Activated CD4-positive, CD25-positive, alpha-beta regulatory T cell treated with anti-CD3 and anti-CD28 coated beads, Interleukin-2, amount 50 U/mL, for 16 hours (primary cell): Measurements from ENCODE around the gene TRIM65.
A peak's percentile ranks its signal among the peaks of the same experiment; 100 is the strongest.

ENCODE experiments used
- DNase-seq: peaks from one replicate; pipeline ENCODE4 v3.0.0-alpha.2; 2020; ENCODE audit warnings: low read depth, low spot score

Gene TRIM65

GRCh38 chr17:75917141-75917916, 20.6 kb upstream of the TRIM65 start:
- DNase-seq = no peak

- DNase-seq = no peak
These were observed 18.5 kb upstream of the TRIM65 start for GRCh38 chr17:75915268-75915667.

- DNase-seq = no peak
These were observed 18.0 kb upstream of the TRIM65 start for GRCh38 chr17:75914643-75915267.

DNA sequence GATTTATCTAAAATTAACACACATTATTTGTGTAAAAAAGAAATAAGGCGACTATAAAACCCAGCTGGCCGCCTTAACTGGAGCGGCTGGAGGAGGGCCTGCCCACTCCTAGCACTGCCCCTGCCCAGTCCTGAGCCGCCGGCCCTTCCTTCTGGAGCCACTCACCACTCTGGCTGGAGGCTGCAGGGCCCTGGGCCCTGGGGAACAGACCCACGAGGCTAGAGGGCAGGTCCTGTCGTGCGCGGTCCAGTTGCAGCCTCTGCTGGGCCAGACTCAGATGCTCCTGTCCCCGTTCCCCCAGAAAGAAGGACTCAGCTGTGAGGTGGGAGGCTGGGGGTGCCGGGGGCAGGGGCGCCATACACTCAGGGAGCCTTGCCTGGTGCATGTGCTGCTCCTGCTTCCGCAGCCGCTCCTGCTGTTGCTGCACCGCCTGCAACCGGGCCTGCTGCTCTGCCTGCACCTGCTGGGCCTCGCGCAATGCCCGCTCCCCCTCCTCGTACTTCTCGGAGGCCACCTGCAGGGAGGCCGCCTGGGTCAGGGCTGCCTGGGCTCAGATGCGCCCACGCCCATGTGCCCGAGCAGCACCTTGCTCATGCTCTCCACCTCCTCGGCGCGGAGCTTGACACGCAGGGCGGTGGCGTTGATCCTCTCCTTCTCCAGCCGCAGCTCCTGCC, 16.9 kb upstream of the TRIM65 start:
- no peak for DNase-seq

GRCh38 chr17:75910699-75911098, 13.9 kb upstream of the TRIM65 start:
- DNase-seq = no peak

- DNase-seq = no peak
These were observed 13.1 kb upstream of the TRIM65 start for GRCh38 chr17:75909812-75910274.

GRCh38 chr17:75909051-75909811, 12.5 kb upstream of the TRIM65 start:
- DNase-seq = no peak

DNA sequence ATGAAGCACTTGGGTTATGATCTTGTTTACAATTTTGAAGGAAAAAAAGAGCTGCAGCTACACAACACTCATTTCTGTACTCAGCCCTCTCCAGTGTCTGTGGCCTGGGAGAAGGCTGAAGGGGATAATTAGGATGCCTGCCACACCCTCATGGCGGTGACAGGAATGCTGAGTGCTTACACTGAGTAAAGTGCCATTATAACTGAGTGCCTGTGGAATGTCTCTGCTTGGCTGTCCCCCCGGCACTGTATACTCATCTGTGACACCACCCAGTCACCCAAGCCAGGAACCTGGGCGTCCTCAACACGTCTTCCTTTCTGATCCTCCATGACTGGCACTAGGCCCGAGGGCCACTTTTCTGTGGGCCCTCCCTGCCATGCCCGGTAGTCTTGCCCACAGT, 11.4 kb upstream of the TRIM65 start:
- no peak for DNase-seq

DNA sequence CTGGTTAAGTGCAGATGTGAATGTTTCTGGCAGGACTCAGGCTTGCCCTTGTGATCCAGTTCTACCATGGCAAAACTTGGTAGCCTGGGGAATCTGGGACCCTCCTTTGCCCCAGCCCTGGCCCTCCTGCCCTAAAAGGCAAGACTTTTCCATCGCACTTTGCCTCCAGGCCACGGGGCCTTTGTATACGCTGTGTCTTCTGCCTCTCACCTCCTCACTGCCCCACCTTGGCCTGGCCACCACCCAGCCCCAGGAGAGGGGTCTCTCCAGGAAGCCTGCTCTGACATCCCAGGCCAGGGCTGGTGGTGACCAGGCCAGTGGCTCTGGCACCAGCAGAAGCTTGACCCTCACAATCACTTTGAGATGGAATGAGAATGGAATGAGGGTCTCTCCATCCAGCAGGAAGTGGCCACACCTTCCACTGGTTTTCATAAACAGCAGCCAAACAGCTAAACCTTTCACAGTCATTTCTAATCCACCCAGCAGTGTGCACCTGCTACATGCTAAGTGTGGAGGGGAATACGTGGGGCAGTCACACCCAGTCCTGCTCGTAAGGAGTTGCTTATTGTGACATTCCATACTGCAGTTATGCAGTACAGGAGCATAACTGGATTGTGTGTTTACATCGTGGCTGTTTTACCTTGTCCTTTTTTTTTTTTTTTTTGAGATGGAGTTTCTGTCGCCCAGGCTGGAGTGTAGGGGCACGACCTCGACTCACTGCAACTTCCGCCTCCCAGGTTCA, 9.6 kb upstream of the TRIM65 start:
- no peak for DNase-seq

DNA sequence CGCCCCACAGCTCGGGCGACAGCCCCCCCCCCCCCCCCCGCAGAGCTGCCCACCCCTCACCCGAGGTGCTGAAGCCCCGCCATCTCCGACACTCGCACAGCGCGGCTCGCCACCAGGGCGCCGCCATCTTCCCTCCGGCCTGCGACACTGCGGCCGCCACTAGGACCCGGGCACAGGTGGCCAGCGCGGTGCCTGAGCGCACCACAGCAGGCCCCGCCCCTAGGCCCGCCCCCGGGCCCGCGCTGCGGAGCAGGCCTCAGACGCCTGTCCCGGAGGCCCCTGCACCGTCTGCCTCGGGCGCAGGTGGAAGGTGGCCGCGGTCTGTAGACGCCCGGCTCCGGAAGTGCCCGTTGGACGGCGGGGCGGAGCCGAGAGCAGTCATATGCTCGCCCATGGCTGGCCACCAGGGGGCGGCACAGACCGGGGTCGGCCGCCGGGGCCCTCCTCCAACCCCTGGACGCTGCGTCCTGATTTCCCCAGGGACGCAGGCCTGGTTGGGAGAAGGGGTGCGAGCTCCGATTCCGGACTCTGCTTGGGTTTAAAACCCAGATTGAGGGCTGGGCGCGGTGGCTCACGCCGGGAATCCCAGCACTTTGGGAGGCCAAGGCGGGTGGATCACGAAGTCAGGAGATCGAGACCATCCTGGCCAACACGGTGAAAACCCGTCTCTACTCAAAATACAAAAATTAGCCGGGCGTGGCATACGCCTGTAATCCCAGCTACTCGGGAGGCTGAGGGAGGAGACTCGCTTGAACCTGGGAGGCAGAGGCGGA, 8.2 kb upstream of the TRIM65 start, which contains the start of gene MRPL38:
Gene MRPL38 (minus strand): TSS at position 136 of the 773 bp plus-strand sequence. CDS start 9 bp downstream, at position 127.
- DNase-seq = peak; percentile 83

GRCh38 chr17:75902406-75902805, 5.7 kb upstream of the TRIM65 start:
- DNase-seq = no peak

DNA sequence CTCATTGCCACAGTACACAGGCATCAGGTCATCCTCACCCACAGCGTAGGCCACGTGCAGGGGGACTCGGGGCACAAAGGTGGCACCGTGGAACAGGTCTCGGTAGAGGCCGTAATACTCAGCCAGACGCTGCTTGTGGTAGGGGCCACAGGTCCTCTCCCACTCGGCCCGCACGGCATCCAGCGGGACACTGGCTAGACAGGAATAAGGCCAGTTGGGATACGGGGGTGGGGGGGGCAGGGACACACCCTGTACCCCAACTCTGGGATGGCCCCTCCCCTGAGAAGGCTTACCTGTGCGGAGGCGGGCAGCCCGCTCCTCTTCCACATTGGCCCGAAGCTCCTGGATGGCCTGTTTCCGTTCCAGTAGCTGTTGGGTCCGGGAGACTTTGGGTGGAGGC, 5.0 kb upstream of the TRIM65 start:
- DNase-seq = no peak

GRCh38 chr17:75900691-75901533, 4.2 kb upstream of the TRIM65 start:
- DNase-seq = no peak

GRCh38 chr17:75899767-75900468, 3.2 kb upstream of the TRIM65 start:
- no peak for DNase-seq

GRCh38 chr17:75899353-75899752, 2.6 kb upstream of the TRIM65 start:
- DNase-seq = no peak

DNA sequence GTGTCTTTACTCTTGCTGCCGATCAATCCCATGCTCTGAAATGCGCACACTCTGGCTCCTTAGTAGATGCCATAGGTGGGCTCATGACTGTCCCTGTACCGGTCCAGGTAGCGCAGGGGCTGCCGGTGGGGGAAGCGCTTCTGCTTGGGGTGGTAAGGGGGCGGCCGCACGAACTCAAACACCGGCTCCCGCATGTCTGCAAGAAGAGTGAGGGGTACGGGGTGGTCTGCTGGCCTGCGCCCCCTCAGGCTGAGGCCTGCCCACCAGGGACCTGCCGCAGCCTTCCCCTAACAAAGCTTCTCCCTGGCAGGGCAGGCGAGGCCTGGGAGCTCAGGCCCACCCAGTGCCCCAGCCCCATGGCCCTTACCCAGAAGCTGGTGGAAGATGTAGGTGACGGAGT, 2.0 kb upstream of the TRIM65 start:
- no peak for DNase-seq

DNA sequence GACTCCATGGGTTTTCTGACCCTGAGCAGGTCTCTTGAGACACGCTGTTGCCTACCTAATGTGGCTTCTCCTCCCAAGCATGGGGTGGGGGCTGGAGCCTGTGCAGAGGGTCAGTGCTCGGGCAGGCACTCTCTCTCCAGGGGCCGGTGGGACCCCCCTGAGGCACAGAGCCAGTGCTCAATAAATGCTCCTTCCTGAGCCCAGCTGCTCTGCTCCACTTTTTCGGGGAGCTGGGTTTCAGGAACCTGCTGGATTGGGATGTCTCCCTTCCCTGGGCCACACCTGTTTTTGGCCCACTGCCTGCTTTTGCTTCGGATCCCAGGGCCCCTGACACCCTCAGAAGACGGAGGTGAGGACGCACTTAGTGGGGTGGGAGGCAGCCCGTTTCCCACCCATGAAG, 1.3 kb upstream of the TRIM65 start:
- DNase-seq = no peak

DNA sequence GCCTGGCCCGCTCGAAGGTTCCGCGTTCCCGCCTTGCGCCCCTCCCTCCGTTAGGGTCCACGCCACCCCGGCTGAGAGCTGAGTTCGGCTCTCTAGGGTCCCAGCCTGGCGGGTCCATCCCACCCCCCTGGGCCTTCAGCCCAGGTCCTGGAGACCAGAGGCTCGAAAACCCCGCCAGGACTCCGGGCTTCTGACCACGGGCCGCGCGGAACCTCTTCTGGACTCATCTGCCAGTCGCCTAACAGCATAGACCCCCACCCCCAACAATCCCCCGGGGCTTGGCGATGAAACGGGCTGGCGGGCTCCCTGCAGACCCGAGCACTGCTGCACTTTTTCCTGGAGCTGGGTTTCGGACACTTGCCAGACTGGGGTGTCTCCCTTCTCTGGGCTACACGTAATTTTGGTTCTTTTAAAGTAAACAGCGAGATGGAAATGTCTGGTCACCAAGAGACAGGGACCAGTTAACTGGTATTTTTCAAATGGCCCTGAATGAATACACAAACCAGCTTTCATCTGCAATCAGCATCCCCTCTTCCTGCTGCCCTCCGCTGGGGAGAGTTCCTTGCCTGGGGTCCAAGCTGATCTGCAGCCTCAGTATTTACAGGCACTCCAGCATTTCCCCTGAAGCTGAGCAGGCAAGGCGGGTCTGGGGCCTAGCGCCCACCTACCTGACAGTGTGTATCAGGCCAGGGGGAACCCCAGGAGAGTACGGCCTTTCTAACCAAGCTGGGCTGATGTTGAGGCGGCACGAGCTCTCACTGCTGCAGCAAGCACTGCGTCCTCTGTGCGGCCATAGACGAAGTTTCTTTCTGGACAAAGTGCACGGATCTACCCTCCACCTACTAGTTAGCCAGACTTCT, 639 bp upstream of the TRIM65 start:
- no peak for DNase-seq
